GM12801 (cell line): Measurements from ENCODE around the gene MVB12B.

Experiments used
- CTCF ChIP-seq: IDR thresholded peaks from one replicate; pipeline ENCODE4 v1.5.1; 2011; ENCODE audit warnings: control low read depth; ENCODE audit not compliant: insufficient read length; ENCODE audit errors: extremely low read depth

The MVB12B gene

GRCh38 chr9:126376311-126377175 lies 49.9 kb downstream of the MVB12B start:
- no peak for TF ChIP-seq CTCF

GRCh38 chr9:126377176-126377509 lies 50.5 kb downstream of the MVB12B start:
- no peak for TF ChIP-seq CTCF

- no peak for TF ChIP-seq CTCF
Measured at GRCh38 chr9:126377536-126377935, 50.9 kb downstream of the MVB12B start.

GRCh38 chr9:126378761-126379160 lies 52.1 kb downstream of the MVB12B start:
- no peak for TF ChIP-seq CTCF

- no peak for TF ChIP-seq CTCF
Measured at GRCh38 chr9:126379661-126380360, 53.2 kb downstream of the MVB12B start.

GRCh38 chr9:126380447-126380846 lies 53.8 kb downstream of the MVB12B start:
- no peak for TF ChIP-seq CTCF

- TF ChIP-seq CTCF: no peak
Measured at GRCh38 chr9:126381195-126381594, 54.6 kb downstream of the MVB12B start.
